ENCODE results near the gene ZNF853.
"Not testable (repeated sequence)": the region's sequence is repeated elsewhere in the genome, so short reads cannot be mapped to it uniquely, and the experiment has no call there.

Gene ZNF853

DNA sequence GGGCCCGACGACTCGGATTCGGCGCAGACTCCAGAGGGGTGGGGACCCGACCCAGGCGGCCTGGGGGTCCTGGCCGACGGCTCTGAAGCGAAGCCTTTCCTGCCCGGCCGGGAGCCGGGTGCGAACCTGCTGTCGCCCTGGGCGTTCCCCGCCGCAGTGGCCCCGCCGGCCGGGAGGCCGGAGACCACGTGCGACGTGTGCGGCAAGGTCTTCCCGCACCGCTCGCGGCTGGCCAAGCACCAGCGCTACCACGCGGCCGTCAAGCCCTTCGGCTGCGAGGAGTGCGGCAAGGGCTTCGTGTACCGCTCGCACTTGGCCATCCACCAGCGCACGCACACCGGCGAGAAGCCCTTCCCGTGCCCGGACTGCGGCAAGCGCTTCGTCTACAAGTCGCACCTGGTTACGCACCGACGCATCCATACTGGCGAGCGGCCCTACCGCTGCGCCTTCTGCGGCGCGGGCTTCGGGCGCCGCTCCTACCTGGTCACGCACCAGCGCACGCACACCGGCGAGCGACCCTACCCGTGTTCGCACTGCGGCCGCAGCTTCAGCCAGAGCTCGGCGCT is 37.1 kb downstream of the ZNF853 start:
- DNase-seq (ENCODE audit: low read depth): no peak

DNA sequence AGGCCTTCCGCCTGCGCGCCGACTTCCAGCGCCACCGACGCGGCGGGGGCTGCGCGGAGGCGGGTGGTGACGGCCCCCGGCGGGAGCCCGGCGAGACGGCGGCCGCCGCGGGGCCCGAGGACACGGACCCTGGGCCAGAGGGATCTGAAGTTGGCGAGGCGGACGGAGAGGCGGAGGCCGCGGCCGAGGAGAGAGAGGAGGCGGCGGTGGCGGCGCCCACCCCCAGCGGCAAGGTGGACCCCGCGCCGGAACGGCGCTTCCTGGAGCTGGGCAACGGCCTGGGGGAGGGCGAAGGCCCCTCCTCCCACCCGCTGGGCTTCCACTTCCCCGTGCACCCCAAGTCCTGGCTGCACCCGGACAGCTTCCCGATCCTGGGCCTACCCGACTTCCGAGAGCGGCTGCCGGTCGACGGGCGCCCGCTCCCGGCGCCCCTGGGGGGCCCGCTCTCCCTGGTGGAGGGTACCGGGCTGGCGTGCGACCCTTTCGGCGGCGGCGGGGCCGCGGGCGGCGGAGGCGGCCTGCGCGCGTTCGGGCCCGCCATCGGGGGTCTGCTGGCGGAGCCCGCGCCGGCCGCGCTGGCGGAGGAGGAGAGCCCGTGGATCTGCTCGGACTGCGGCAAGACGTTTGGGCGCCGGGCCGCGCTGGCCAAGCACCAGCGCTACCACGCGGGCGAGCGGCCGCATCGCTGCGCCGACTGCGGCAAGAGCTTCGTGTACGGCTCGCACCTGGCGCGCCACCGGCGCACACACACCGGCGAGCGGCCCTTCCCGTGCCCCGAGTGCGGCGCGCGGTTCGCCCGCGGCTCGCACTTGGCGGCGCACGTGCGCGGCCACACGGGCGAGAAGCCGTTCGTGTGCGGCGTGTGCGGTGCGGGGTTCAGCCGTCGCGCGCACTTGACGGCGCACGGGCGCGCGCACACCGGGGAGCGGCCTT is 37.9 kb downstream of the ZNF853 start:
- no peak for DNase-seq (ENCODE audit: low read depth)

DNA sequence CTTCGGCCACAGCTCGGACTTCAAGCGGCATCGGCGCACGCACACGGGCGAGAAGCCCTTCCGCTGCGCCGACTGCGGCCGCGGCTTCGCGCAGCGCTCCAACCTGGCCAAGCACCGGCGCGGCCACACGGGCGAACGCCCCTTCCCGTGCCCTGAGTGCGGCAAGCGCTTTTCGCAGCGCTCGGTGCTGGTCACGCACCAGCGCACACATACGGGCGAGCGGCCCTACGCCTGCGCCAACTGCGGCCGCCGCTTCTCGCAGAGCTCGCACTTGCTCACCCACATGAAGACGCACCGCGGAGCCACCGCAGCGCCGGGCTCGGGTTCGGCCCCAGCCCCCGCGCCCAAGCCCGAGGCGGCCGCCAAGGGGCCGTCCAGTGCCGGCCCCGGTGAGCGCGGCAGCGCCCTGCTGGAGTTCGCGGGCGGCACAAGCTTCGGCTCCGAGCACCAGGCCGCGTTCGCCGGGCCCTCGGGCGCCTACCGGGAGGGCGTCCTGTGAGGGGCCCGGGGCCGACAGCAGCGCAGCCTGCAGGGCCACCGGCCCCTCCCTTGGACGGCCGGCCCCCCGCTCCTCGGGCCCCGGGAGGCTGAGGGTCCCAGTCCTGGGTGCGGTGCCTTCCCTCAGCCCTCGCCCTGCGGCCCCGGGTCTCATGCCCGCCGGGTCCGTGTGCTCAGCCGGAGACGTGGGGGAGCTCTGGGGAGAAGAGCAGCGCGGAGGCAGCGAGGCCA is 38.9 kb downstream of the ZNF853 start:
- no peak for DNase-seq (ENCODE audit: low read depth)

DNA sequence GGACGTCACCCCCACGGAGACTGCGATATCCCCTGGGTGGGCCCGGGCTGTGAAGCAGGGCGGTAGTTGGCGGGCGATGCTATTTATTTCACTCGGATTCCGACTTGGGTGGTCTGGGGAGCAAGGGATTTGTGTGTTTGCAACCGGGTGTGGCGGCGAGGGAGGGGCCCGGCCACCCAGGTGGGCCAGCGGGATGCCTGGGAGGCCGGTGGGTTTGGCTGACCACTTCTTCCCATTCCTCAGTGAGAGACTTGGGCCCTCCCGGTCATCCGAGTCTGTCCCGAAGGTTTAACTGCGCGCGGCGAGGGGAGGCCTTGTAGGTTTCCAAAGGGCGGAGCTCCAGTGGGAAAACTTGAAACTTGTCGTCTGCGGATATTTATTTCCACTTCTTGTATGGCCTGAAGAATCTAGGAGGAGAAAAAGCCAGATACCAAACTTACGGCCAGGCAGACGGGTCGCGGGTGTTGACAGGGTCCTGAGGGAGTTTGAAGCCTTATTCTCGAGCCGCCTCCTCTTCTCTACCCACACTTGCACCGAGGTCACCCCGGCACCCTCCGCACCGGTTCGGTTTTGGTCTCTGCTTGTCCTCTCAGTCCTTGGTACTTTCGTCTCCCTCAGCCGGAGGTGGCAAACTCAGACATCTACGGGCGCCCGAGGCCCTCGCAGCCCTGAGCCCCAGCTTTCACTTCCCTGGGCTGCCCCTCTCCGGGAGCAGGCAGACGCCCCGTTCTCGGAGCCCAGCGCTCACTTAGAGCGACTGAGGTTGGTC is 39.6 kb downstream of the ZNF853 start:
- DNase-seq (ENCODE audit: low read depth): no peak

DNA sequence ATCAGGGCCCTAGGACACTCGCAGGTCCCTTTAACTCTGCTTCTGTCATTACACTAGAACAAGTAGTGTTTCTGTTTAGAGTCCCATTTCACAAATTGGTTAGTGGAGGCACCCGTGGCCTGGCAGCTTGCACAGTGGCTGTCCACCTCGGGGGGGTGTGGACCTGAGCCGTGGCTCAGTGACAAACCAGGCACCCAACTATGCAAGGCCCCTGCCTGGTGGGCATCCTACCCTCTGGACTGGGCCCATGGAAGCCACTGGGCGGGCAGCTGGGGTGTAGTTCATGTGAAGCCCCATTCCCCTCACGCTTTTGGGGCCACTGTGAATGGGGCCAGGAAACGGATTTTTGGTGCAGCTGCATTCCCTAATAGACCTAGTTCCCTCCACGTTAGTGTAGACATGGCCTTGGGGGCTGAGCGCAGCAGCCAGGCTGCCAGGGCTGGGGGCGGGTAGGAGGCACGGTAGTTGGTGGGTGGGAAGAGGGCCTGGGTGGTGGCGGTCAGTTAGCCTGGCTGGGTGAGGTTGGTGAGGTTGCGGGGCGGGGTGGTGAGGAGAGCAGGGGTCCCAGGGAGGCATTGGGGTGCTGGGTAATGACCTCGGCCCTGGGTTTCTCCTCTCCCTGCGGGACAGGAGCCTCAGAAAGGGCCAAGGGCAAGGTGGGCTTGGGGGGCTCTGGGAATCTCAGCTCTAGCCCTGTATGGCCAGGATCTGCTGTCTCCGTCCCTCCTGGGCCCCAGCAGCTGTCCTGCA is 40.4 kb downstream of the ZNF853 start:
- no peak for DNase-seq (ENCODE audit: low read depth)

DNA sequence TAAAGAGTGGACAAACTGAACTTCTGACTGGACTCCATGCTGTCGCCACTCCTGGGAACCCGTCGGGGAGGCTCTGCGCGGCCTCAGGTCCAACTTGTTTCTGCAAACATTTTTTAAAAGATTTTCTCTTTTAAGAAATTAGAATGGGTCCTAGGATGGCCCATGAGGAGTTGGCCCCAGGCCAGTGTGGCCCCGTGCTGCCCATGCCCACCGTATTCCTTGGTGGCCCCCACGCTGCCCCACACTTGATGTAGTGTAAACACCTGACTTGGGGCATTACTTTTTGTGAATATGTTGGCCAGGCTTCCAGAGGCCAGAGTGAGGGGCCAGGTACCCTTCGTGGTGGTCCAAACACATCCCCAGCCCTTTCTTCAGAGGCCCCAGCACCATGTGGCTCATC is 41.0 kb downstream of the ZNF853 start:
- DNase-seq (ENCODE audit: low read depth): no peak

DNA sequence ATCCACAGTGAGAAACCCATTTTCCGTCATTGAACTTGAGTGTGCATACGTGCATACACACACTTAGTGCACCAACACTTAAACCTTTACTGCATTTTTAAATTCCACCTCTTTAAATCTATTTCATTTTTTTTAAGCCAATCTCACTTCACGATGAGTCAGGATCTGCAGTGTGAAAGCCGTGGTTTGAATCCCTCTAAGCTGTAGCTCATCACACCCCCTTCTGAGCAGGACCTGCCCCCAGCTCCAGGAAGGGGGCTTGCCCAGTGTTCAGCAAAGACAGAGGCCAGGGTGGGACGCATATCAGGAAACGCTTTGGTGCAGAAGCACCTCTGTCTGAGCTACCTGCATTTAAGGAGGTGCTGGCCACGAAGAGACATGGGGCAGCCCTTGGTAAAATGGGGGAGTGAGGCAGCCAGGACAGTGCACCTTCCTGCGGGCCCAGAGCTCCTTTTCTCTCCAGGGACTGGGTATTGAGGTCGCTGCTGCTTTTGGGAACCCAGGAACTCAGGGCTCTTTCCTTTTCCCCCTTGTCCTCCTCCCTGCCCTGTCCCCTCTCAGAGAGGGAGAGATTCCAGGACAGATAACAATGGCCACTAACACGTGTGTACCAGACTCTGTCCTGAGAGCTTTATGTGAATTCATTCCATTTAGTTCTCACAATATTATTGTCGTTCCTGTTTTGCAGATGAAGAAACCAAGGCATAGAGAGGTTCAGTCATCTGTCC is 43.4 kb downstream of the ZNF853 start:
- DNase-seq (ENCODE audit: low read depth): no peak

DNA sequence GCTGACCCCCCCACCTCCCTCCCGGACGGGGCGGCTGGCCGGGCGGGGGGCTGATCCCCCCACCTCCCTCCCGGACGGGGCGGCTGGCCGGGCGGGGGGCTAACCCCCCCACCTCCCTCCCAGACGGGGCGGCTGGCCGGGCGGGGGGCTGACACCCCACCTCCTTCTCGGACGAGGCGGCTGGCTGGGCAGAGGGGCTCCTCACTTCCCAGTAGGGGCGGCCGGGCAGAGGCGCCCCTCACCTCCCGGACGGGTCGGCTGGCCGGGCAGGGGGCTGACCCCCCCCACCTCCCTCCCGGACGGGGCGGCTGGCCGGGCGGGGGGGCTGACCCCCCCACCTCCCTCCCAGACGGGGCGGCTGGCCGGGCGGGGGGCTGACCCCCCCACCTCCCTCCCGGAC is 55.4 kb downstream of the ZNF853 start:
- not testable (repeated sequence) for DNase-seq (ENCODE audit: low read depth)

Data from CMK (cell line).